GM23338 (cell line): Measurements from ENCODE around the gene NUCB2. TPM values are rescaled to one million over a fixed set of nuclear protein-coding genes. Genes with fewer than 3 reads are reported as not detected.

ENCODE experiments used
- ATAC-seq: fragments of 200-7000 bp; cut with Tn5 transposase; 3 replicates; pipeline ENCODE4 v1.9.1; 2020
- DNase-seq: peaks from one replicate; pipeline ENCODE4 v3.0.0-alpha.2; 2015; ENCODE audit warnings: low spot score
- H2AFZ ChIP-seq: fragments of 200-600 bp; sonication (generic); 2 replicates; pipeline ENCODE4 v1.8.0; 2016; ENCODE audit warnings: antibody characterized with exemption, mild to moderate bottlenecking, moderate library complexity
- H3F3A ChIP-seq: fragments of 200-600 bp; sonication (generic); replicated peaks from 2 replicates; pipeline ENCODE4 v1.8.0; 2017; ENCODE audit warnings: antibody characterized with exemption, mixed run types, low read depth
- H3K27ac ChIP-seq: fragments of 200-600 bp; sonication (generic); 2 replicates; pipeline ENCODE4 v1.6.1; 2016; ENCODE audit warnings: low read depth
- H3K27me3 ChIP-seq: fragments of 200-600 bp; sonication (generic); 2 replicates; pipeline ENCODE4 v1.8.0; 2016; ENCODE audit warnings: mild to moderate bottlenecking, mixed run types, moderate library complexity; ENCODE audit not compliant: insufficient read depth
- H3K36me3 ChIP-seq: fragments of 200-600 bp; sonication (generic); 2 replicates; pipeline ENCODE4 v1.8.0; 2016; ENCODE audit warnings: mild to moderate bottlenecking; ENCODE audit not compliant: insufficient read depth
- H3K4me1 ChIP-seq: fragments of 200-600 bp; sonication (generic); 2 replicates; pipeline ENCODE4 v1.8.0; 2016; ENCODE audit warnings: mild to moderate bottlenecking, moderate library complexity; ENCODE audit not compliant: insufficient read depth
- H3K4me2 ChIP-seq: fragments of 200-600 bp; sonication (generic); 2 replicates; pipeline ENCODE4 v1.7.1; 2017; ENCODE audit warnings: mixed run types
- H3K4me3 ChIP-seq: fragments of 200-600 bp; sonication (generic); 2 replicates; pipeline ENCODE4 v1.6.1; 2016; ENCODE audit warnings: mixed run types
- H3K79me2 ChIP-seq: fragments of 200-600 bp; sonication (generic); replicated peaks from 2 replicates; pipeline ENCODE4 v1.8.0; 2017; ENCODE audit warnings: mild to moderate bottlenecking; ENCODE audit not compliant: insufficient read depth
- H3K9me2 ChIP-seq: fragments of 200-600 bp; sonication (generic); 2 replicates; pipeline ENCODE4 v1.8.0; 2017; ENCODE audit not compliant: insufficient read depth
- H4K20me1 ChIP-seq: fragments of 200-600 bp; sonication (generic); replicated peaks from 2 replicates; pipeline ENCODE4 v1.8.0; 2017; ENCODE audit warnings: mild to moderate bottlenecking; ENCODE audit not compliant: insufficient read depth
- H3K27ac Mint-ChIP-seq: 2 replicates; pipeline ENCODE4 v1.8.0; 2020; ENCODE audit warnings: inconsistent platforms, mild to moderate bottlenecking, moderate library complexity, mixed read lengths
- H3K27me3 Mint-ChIP-seq: 3 replicates; pipeline ENCODE4 v1.8.0; 2022; ENCODE audit warnings: low read depth, mild to moderate bottlenecking, moderate library complexity, mixed read lengths, inconsistent platforms; ENCODE audit not compliant: insufficient read depth, poor library complexity
- H3K36me3 Mint-ChIP-seq: 3 replicates; pipeline ENCODE4 v1.8.0; 2021; ENCODE audit warnings: low read depth, mild to moderate bottlenecking, inconsistent platforms, moderate library complexity, mixed read lengths
- H3K4me1 Mint-ChIP-seq: 3 replicates; pipeline ENCODE4 v1.8.0; 2020; ENCODE audit warnings: mild to moderate bottlenecking, inconsistent platforms, mixed read lengths
- H3K4me3 Mint-ChIP-seq: 3 replicates; pipeline ENCODE4 v1.8.0; 2021; ENCODE audit warnings: moderate library complexity, mild to moderate bottlenecking, inconsistent platforms, mixed read lengths
- H3K9me3 Mint-ChIP-seq: 3 replicates; pipeline ENCODE4 v1.8.0; 2020; ENCODE audit warnings: moderate library complexity, mild to moderate bottlenecking, inconsistent platforms, mixed read lengths
- CREB1 ChIP-seq: fragments of 250-450 bp; sonication (Bioruptor Pico); IDR thresholded peaks from 2 replicates; pipeline ENCODE4 v1.5.0; 2020; ENCODE audit warnings: low read depth, mild to moderate bottlenecking, moderate library complexity
- EZH2 ChIP-seq: fragments of 200-600 bp; sonication (generic); IDR thresholded peaks from one replicate; pipeline ENCODE4 v1.8.0; 2017; ENCODE audit warnings: antibody characterized with exemption, mild to moderate bottlenecking, low read depth; ENCODE audit not compliant: unreplicated experiment
- EZH2phosphoT487 ChIP-seq: fragments of 200-600 bp; sonication (generic); IDR thresholded peaks from one replicate; pipeline ENCODE4 v1.8.1; 2018; ENCODE audit warnings: antibody characterized with exemption; ENCODE audit not compliant: unreplicated experiment
- JUNB ChIP-seq: IDR thresholded peaks from one replicate; pipeline ENCODE4 v1.6.1; 2016; ENCODE audit warnings: antibody characterized with exemption; ENCODE audit not compliant: unreplicated experiment
- NANOG ChIP-seq: IDR thresholded peaks from 2 replicates; pipeline ENCODE4 v1.6.1; 2016; ENCODE audit warnings: antibody characterized with exemption, borderline replicate concordance
- POLR2AphosphoS5 ChIP-seq: IDR thresholded peaks from 2 replicates; pipeline ENCODE4 v1.6.1; 2016; ENCODE audit warnings: antibody characterized with exemption, low read depth
- STAT1 ChIP-seq: IDR thresholded peaks from one replicate; pipeline ENCODE4 v1.6.1; 2016; ENCODE audit warnings: antibody characterized with exemption; ENCODE audit not compliant: unreplicated experiment
- polyA plus RNA-seq: library from polyadenylated mRNA; unstranded; fragments of >200 nt; fragmentation: Nextera tagmentation; extraction: Ambion mirVana; gene quantifications from 2 replicates; pipeline ENCODE4 v1.2.1, GENCODE V29; 2016
- total RNA-seq: library from RNA; depleted of rRNA; stranded (reverse); fragments of >200 nt; shearing (Covaris generic); gene quantifications from 2 replicates; pipeline ENCODE4 v1.2.3, GENCODE V29; 2014
- TF ChIP-seq, protein P1 (sequence below): IDR thresholded peaks from 2 replicates; pipeline ENCODE4 v1.6.1; 2016; ENCODE audit warnings: antibody characterized with exemption
- TF ChIP-seq, protein P2 (sequence below): fragments of 250-450 bp; sonication (Bioruptor Pico); IDR thresholded peaks from 2 replicates; pipeline ENCODE4 v1.5.0; 2020; ENCODE audit warnings: mild to moderate bottlenecking, moderate library complexity
- TF ChIP-seq, protein P3 (sequence below): IDR thresholded peaks from one replicate; pipeline ENCODE4 v1.6.1; 2018; ENCODE audit warnings: antibody characterized with exemption; ENCODE audit not compliant: unreplicated experiment

Gene NUCB2
- total and polyA plus RNA-seq, 2 experiments from 2014 or later, result 16.6 to 86.9 TPM

DNA sequence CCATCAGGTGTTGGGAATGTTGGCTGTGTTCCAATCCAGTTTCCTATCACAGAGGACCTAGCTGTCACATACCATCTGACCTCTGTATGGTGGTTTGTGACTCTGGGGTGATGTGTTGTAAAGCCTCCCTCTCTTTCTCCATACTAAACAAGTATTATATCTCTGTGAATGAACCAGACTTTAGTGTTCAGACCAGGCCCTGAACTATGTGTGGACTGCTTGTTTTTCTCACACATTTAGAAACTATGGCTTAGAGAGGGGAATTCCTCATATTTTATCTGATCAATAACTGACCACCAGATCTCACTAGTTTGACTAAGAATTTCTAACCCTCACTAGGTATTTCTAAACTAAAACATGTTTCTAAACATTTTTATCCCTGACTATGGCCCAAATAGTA, 92.6 kb downstream of the NUCB2 start:
- Mint-ChIP-seq H3K36me3 (peaks cover 57% of the 10 kb centered on the region), H3K27ac (no peak overlapping the region), H3K4me1 (no peaks in the 10 kb centered on the region), H3K4me3 (no peak overlapping the region), H3K9me3 (peaks cover 63% of the 10 kb centered on the region), H3K27me3 (no peaks in the 10 kb centered on the region)
- Histone ChIP-seq H3K9me2 (no peaks in the 10 kb centered on the region), H2AFZ (no peak overlapping the region), H3K4me3 (no peak overlapping the region), H3K4me1 (no peaks in the 10 kb centered on the region), H3K27ac (no peak overlapping the region), H3K79me2 (no peaks in the 10 kb centered on the region), H3K27me3 (no peaks in the 10 kb centered on the region), H3K4me2 (no peak overlapping the region), H3F3A (no peaks in the 10 kb centered on the region), H3K36me3 (peaks cover 9% of the 10 kb centered on the region; the same call in 1 of the 2 replicates), H4K20me1 (no peaks in the 10 kb centered on the region)
- ATAC-seq (no peak), DNase-seq (no peak)
- TF ChIP-seq, protein P1, sequence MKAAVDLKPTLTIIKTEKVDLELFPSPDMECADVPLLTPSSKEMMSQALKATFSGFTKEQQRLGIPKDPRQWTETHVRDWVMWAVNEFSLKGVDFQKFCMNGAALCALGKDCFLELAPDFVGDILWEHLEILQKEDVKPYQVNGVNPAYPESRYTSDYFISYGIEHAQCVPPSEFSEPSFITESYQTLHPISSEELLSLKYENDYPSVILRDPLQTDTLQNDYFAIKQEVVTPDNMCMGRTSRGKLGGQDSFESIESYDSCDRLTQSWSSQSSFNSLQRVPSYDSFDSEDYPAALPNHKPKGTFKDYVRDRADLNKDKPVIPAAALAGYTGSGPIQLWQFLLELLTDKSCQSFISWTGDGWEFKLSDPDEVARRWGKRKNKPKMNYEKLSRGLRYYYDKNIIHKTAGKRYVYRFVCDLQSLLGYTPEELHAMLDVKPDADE, result no peak
- TF ChIP-seq EZH2 (no peak), JUNB (no peak)

DNA sequence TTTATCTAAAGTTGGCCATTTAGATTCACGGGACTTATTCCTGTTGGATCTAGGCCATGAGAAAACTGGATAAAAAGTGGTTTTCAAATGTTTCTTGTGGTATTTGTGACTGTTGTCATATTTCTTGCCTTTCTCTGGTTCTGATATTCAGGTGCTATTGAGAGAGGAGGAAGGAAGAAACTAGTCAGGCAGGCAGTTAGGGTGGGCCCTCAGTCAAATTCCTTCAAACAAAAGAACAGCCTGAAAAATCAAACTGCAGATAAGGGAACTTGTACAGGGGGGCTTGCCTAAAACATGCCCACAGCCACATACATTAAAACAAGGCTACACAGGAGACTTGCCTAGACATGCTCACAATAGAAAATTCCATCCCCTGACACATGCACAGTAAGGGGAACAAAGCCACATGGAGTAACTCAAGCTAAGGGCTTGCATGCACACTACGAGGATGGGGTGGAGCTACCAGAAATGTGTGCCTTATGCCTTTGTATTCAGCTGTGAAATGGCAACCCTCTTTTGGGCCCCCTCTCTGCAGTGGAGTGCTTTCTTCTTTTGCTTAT, 93.2 kb downstream of the NUCB2 start:
- H3K27me3 ChIP-seq, result no peaks in the 10 kb centered on the region
- no peak overlapping the region for H3K4me3 Mint-ChIP-seq
- H3K9me3 Mint-ChIP-seq, result peaks cover 66% of the 10 kb centered on the region
- no peak overlapping the region for H3K4me2 ChIP-seq
- no peaks in the 10 kb centered on the region for H3K79me2 ChIP-seq
- ATAC-seq, result no peak
- no peak overlapping the region for H2AFZ ChIP-seq
- no peak overlapping the region for H3K27ac ChIP-seq
- H3K36me3 Mint-ChIP-seq, result peaks cover 61% of the 10 kb centered on the region
- no peaks in the 10 kb centered on the region for H3K27me3 Mint-ChIP-seq
- H3F3A ChIP-seq, result no peaks in the 10 kb centered on the region
- H3K4me1 Mint-ChIP-seq, result no peaks in the 10 kb centered on the region
- no peaks in the 10 kb centered on the region for H3K9me2 ChIP-seq
- no peak for DNase-seq
- H3K4me1 ChIP-seq, result no peaks in the 10 kb centered on the region
- no peak overlapping the region for H3K4me3 ChIP-seq
- peaks cover 9% of the 10 kb centered on the region; the same call in 1 of the 2 replicates for H3K36me3 ChIP-seq
- no peak overlapping the region for H3K27ac Mint-ChIP-seq
- no peaks in the 10 kb centered on the region for H4K20me1 ChIP-seq
- TF ChIP-seq, protein P1, result no peak
- TF ChIP-seq, protein P2, sequence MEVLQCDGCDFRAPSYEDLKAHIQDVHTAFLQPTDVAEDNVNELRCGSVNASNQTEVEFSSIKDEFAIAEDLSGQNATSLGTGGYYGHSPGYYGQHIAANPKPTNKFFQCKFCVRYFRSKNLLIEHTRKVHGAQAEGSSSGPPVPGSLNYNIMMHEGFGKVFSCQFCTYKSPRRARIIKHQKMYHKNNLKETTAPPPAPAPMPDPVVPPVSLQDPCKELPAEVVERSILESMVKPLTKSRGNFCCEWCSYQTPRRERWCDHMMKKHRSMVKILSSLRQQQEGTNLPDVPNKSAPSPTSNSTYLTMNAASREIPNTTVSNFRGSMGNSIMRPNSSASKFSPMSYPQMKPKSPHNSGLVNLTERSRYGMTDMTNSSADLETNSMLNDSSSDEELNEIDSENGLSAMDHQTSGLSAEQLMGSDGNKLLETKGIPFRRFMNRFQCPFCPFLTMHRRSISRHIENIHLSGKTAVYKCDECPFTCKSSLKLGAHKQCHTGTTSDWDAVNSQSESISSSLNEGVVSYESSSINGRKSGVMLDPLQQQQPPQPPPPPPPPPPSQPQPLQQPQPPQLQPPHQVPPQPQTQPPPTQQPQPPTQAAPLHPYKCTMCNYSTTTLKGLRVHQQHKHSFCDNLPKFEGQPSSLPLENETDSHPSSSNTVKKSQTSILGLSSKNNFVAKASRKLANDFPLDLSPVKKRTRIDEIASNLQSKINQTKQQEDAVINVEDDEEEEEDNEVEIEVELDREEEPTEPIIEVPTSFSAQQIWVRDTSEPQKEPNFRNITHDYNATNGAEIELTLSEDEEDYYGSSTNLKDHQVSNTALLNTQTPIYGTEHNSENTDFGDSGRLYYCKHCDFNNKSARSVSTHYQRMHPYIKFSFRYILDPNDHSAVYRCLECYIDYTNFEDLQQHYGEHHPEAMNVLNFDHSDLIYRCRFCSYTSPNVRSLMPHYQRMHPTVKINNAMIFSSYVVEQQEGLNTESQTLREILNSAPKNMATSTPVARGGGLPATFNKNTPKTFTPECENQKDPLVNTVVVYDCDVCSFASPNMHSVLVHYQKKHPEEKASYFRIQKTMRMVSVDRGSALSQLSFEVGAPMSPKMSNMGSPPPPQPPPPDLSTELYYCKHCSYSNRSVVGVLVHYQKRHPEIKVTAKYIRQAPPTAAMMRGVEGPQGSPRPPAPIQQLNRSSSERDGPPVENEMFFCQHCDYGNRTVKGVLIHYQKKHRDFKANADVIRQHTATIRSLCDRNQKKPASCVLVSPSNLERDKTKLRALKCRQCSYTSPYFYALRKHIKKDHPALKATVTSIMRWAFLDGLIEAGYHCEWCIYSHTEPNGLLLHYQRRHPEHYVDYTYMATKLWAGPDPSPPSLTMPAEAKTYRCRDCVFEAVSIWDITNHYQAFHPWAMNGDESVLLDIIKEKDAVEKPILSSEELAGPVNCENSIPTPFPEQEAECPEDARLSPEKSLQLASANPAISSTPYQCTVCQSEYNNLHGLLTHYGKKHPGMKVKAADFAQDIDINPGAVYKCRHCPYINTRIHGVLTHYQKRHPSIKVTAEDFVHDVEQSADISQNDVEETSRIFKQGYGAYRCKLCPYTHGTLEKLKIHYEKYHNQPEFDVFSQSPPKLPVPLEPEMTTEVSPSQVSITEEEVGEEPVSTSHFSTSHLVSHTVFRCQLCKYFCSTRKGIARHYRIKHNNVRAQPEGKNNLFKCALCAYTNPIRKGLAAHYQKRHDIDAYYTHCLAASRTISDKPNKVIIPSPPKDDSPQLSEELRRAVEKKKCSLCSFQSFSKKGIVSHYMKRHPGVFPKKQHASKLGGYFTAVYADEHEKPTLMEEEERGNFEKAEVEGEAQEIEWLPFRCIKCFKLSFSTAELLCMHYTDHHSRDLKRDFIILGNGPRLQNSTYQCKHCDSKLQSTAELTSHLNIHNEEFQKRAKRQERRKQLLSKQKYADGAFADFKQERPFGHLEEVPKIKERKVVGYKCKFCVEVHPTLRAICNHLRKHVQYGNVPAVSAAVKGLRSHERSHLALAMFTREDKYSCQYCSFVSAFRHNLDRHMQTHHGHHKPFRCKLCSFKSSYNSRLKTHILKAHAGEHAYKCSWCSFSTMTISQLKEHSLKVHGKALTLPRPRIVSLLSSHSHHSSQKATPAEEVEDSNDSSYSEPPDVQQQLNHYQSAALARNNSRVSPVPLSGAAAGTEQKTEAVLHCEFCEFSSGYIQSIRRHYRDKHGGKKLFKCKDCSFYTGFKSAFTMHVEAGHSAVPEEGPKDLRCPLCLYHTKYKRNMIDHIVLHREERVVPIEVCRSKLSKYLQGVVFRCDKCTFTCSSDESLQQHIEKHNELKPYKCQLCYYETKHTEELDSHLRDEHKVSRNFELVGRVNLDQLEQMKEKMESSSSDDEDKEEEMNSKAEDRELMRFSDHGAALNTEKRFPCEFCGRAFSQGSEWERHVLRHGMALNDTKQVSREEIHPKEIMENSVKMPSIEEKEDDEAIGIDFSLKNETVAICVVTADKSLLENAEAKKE, result no peak
- TF ChIP-seq EZH2phosphoT487 (no peak), EZH2 (no peak), STAT1 (no peak), POLR2AphosphoS5 (no peak), CREB1 (CRISPR knock-in tag) (no peak), NANOG (no peak)
- TF ChIP-seq, protein P3, sequence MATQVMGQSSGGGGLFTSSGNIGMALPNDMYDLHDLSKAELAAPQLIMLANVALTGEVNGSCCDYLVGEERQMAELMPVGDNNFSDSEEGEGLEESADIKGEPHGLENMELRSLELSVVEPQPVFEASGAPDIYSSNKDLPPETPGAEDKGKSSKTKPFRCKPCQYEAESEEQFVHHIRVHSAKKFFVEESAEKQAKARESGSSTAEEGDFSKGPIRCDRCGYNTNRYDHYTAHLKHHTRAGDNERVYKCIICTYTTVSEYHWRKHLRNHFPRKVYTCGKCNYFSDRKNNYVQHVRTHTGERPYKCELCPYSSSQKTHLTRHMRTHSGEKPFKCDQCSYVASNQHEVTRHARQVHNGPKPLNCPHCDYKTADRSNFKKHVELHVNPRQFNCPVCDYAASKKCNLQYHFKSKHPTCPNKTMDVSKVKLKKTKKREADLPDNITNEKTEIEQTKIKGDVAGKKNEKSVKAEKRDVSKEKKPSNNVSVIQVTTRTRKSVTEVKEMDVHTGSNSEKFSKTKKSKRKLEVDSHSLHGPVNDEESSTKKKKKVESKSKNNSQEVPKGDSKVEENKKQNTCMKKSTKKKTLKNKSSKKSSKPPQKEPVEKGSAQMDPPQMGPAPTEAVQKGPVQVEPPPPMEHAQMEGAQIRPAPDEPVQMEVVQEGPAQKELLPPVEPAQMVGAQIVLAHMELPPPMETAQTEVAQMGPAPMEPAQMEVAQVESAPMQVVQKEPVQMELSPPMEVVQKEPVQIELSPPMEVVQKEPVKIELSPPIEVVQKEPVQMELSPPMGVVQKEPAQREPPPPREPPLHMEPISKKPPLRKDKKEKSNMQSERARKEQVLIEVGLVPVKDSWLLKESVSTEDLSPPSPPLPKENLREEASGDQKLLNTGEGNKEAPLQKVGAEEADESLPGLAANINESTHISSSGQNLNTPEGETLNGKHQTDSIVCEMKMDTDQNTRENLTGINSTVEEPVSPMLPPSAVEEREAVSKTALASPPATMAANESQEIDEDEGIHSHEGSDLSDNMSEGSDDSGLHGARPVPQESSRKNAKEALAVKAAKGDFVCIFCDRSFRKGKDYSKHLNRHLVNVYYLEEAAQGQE, result no peak
